ENCODE data around the gene RAD51B.

- TF ChIP-seq CTCF (conservative IDR thresholded peaks at IDR 0.05) (no peak), ZFX (IDR thresholded peaks at IDR 0.05) (no peak)
These were observed 601.5 kb downstream of the RAD51B start for GRCh38 chr14:68421116-68421515.

Data from C4-2B (cell line).